H9 (cell line): ENCODE results near the gene NRP1. TPM values are rescaled to one million over a fixed set of nuclear protein-coding genes. Genes with fewer than 3 reads are reported as not detected.

ENCODE experiments used
- DNase-seq: peaks from one replicate; pipeline ENCODE4 v3.0.0-alpha.2; 2017
- H2AFZ ChIP-seq: one replicate; pipeline ENCODE4 v1.6.1; 2013; ENCODE audit warnings: mild to moderate bottlenecking, low read length, control low read depth, moderate library complexity
- H2AK5ac ChIP-seq: 2 replicates; pipeline ENCODE4 v1.6.1; 2013; ENCODE audit warnings: low read length, control low read depth, mixed read lengths; ENCODE audit not compliant: insufficient read length
- H2BK120ac ChIP-seq: one replicate; pipeline ENCODE4 v1.6.1; 2013; ENCODE audit warnings: low read depth, mild to moderate bottlenecking, low read length, control low read depth, inconsistent platforms; ENCODE audit not compliant: poor library complexity, severe bottlenecking
- H2BK12ac ChIP-seq: 2 replicates; pipeline ENCODE4 v1.6.1; 2013; ENCODE audit warnings: low read length, control low read depth, mixed read lengths, low read depth; ENCODE audit not compliant: insufficient read length
- H2BK15ac ChIP-seq: 2 replicates; pipeline ENCODE4 v1.6.1; 2013; ENCODE audit warnings: low read depth, low read length, control low read depth
- H2BK20ac ChIP-seq: one replicate; pipeline ENCODE4 v1.6.1; 2013; ENCODE audit warnings: low read depth, mild to moderate bottlenecking, low read length, control low read depth, inconsistent platforms; ENCODE audit not compliant: poor library complexity, severe bottlenecking
- H2BK5ac ChIP-seq: 2 replicates; pipeline ENCODE4 v1.6.1; 2013; ENCODE audit warnings: low read length, control low read depth, mixed read lengths; ENCODE audit not compliant: insufficient read length
- H3K14ac ChIP-seq: 2 replicates; pipeline ENCODE4 v1.6.1; 2013; ENCODE audit warnings: low read length, control low read depth; ENCODE audit not compliant: insufficient read depth
- H3K18ac ChIP-seq: 2 replicates; pipeline ENCODE4 v1.6.1; 2013; ENCODE audit warnings: low read depth, mild to moderate bottlenecking, mixed read lengths, low read length, control low read depth; ENCODE audit not compliant: insufficient read length
- H3K23ac ChIP-seq: 2 replicates; pipeline ENCODE4 v1.6.1; 2013; ENCODE audit warnings: low read length, control low read depth, mixed read lengths, low read depth; ENCODE audit not compliant: insufficient read length
- H3K23me2 ChIP-seq: 2 replicates; pipeline ENCODE4 v1.6.1; 2013; ENCODE audit warnings: low read depth, mild to moderate bottlenecking, mixed read lengths, low read length, control low read depth; ENCODE audit not compliant: insufficient read length, poor library complexity, severe bottlenecking
- H3K27ac ChIP-seq: 2 replicates; pipeline ENCODE4 v1.5.1; 2013; ENCODE audit warnings: low read length, control low read depth, mixed read lengths, low read depth; ENCODE audit not compliant: insufficient read length
- H3K27me3 ChIP-seq: 2 replicates; pipeline ENCODE4 v1.6.1; 2013; ENCODE audit warnings: low read length, control low read depth, inconsistent platforms; ENCODE audit not compliant: insufficient read depth
- H3K4ac ChIP-seq: 2 replicates; pipeline ENCODE4 v1.6.1; 2013; ENCODE audit warnings: low read depth, mild to moderate bottlenecking, control low read depth, inconsistent platforms, low read length, moderate library complexity
- H3K4me1 ChIP-seq: 2 replicates; pipeline ENCODE4 v1.6.1; 2013; ENCODE audit warnings: low read length, control low read depth, inconsistent platforms; ENCODE audit not compliant: insufficient read depth
- H3K4me2 ChIP-seq: 2 replicates; pipeline ENCODE4 v1.6.1; 2013; ENCODE audit warnings: low read length, control low read depth, mixed read lengths; ENCODE audit not compliant: insufficient read length, insufficient read depth
- H3K56ac ChIP-seq: 2 replicates; pipeline ENCODE4 v1.6.1; 2013; ENCODE audit warnings: low read depth, mild to moderate bottlenecking, mixed read lengths, low read length, control low read depth; ENCODE audit not compliant: insufficient read length
- H3K79me1 ChIP-seq: 2 replicates; pipeline ENCODE4 v1.6.1; 2013; ENCODE audit warnings: low read depth, mild to moderate bottlenecking, moderate library complexity, low read length, control low read depth, inconsistent platforms; ENCODE audit not compliant: insufficient read depth, poor library complexity, severe bottlenecking
- H3K79me2 ChIP-seq: 2 replicates; pipeline ENCODE4 v1.6.1; 2013; ENCODE audit warnings: low read length, control low read depth, inconsistent platforms; ENCODE audit not compliant: insufficient read depth
- H3K9ac ChIP-seq: 2 replicates; pipeline ENCODE4 v1.6.1; 2013; ENCODE audit warnings: low read length, control low read depth, mixed read lengths; ENCODE audit not compliant: insufficient read length; ENCODE audit errors: extremely low read depth
- H3K9me3 ChIP-seq: one replicate; pipeline ENCODE4 v1.6.1; 2013; ENCODE audit warnings: low read depth, low read length, inconsistent platforms; ENCODE audit not compliant: control insufficient read depth
- H3T11ph ChIP-seq: one replicate; pipeline ENCODE4 v1.6.1; 2013; ENCODE audit warnings: mild to moderate bottlenecking, low read length, control low read depth, inconsistent platforms
- H4K20me1 ChIP-seq: one replicate; pipeline ENCODE4 v1.6.1; 2013; ENCODE audit not compliant: control insufficient read depth, insufficient read length, insufficient read depth
- H4K5ac ChIP-seq: 2 replicates; pipeline ENCODE4 v1.6.1; 2013; ENCODE audit warnings: low read depth, mild to moderate bottlenecking, mixed read lengths, low read length, control low read depth; ENCODE audit not compliant: insufficient read length
- H4K8ac ChIP-seq: replicated peaks from 2 replicates; pipeline ENCODE4 v1.6.1; 2013; ENCODE audit warnings: low read length, control low read depth, mixed read lengths, low read depth; ENCODE audit not compliant: insufficient read length
- H4K91ac ChIP-seq: 2 replicates; pipeline ENCODE4 v1.6.1; 2013; ENCODE audit warnings: low read depth, mild to moderate bottlenecking, moderate library complexity, mixed read lengths, low read length, control low read depth; ENCODE audit not compliant: insufficient read length
- H3K27ac Mint-ChIP-seq, 3 experiments: 2 replicates in 2 of 3; 3 replicates in 1 of 3; pipeline ENCODE4 v1.8.0; 2020 to 2021; ENCODE audit warnings: mixed read lengths in 3 of 3, mild to moderate bottlenecking in 1 of 3, moderate library complexity in 1 of 3
- H3K27me3 Mint-ChIP-seq: 2 replicates; pipeline ENCODE4 v1.8.0; 2021; ENCODE audit warnings: low read depth, mild to moderate bottlenecking, moderate library complexity, mixed read lengths
- H3K36me3 Mint-ChIP-seq, 3 experiments: 2 replicates in 2 of 3; 3 replicates in 1 of 3; pipeline ENCODE4 v1.8.0; 2020 to 2021; ENCODE audit warnings: low read depth in 3 of 3, mixed read lengths in 3 of 3; ENCODE audit not compliant: insufficient read depth in 1 of 3
- H3K4me1 Mint-ChIP-seq, 2 experiments: 2 replicates each; pipeline ENCODE4 v1.8.0; 2020; ENCODE audit warnings: mixed read lengths in 2 of 2
- H3K4me3 Mint-ChIP-seq, 2 experiments: 2 replicates in 1 of 2; 3 replicates in 1 of 2; pipeline ENCODE4 v1.8.0; 2020 to 2021; ENCODE audit warnings: mild to moderate bottlenecking in 2 of 2, mixed read lengths in 2 of 2, moderate library complexity in 1 of 2
- H3K9me3 Mint-ChIP-seq, 2 experiments: 2 replicates in 1 of 2; 3 replicates in 1 of 2; pipeline ENCODE4 v1.8.0; 2020; ENCODE audit warnings: mild to moderate bottlenecking in 2 of 2, mixed read lengths in 2 of 2, moderate library complexity in 1 of 2
- CTCF ChIP-seq: fragments of 200-600 bp; sonication (generic); conservative IDR thresholded peaks from 3 replicates; pipeline ENCODE4 v1.8.0; 2021; ENCODE audit warnings: antibody characterized with exemption, mild to moderate bottlenecking
- WGBS: extraction: QIAGEN DNeasy Blood & Tissue Kit; methylation state at CpG from one replicate; pipeline ENCODE4 v1.1.7; 2013; ENCODE audit warnings: missing lambda C conversion rate, low lambda C conversion rate, mixed read lengths; ENCODE audit not compliant: insufficient read length; ENCODE audit errors: extremely low coverage; 5-methylcytosine and 5-hydroxymethylcytosine counted together
- total RNA-seq: library from RNA; stranded (reverse); gene quantifications from 2 replicates; pipeline ENCODE4 v1.2.1, GENCODE V29; 2021

Gene NRP1
- total RNA-seq, 1 experiment from 2014 or later, result 4.6 TPM

GRCh38 chr10:33134011-33134751, 200.3 kb downstream of the NRP1 start:
- Histone ChIP-seq H3K4me1 (no peaks in the 10 kb centered on the region), H3K27ac (no peak overlapping the region), H2BK15ac (no peak overlapping the region), H3K23ac (no peak overlapping the region), H3T11ph (no peak overlapping the region), H4K5ac (no peak overlapping the region), H3K4me2 (no peak overlapping the region), H3K79me2 (no peaks in the 10 kb centered on the region), H3K4ac (no peak overlapping the region), H2BK20ac (no peak overlapping the region), H4K8ac (no peak overlapping the region), H4K20me1 (no peaks in the 10 kb centered on the region), H3K9ac (no peak overlapping the region), H3K18ac (no peak overlapping the region), H2BK120ac (no peak overlapping the region), H3K9me3 (no peaks in the 10 kb centered on the region), H4K91ac (no peak overlapping the region), H2AK5ac (no peak overlapping the region), H3K56ac (no peak overlapping the region), H3K14ac (no peak overlapping the region), H3K79me1 (no peaks in the 10 kb centered on the region), H2BK12ac (no peak overlapping the region), H3K27me3 (no peaks in the 10 kb centered on the region), H3K23me2 (no peaks in the 10 kb centered on the region), H2AFZ (no peak overlapping the region), H2BK5ac (no peak overlapping the region)
- H3K36me3 Mint-ChIP-seq, result no peaks in the 10 kb centered on the region
- DNase-seq, result no peak
- H3K4me3 Mint-ChIP-seq, result no peak overlapping the region
- WGBS, result no CpG with 5 or more reads among the region's 11 CpGs
- H3K4me1 Mint-ChIP-seq, result peaks cover 2 to 4% of the 10 kb centered on the region in 2 experiments; a peak in 1 of 4 replicates
- peaks cover 0 to 2% of the 10 kb centered on the region in 2 experiments; a peak in 1 of 5 replicates for H3K9me3 Mint-ChIP-seq
- no peak overlapping the region for H3K27ac Mint-ChIP-seq
- no peaks in the 10 kb centered on the region; the same call in 1 of the 2 replicates for H3K27me3 Mint-ChIP-seq
- no peak for TF ChIP-seq CTCF
